Raji (cell line): ENCODE results near the gene NDUFV1.

Experiments used
- POLR2A ChIP-seq: IDR thresholded peaks from 2 replicates; pipeline ENCODE4 v1.6.1; 2011; ENCODE audit warnings: low read depth, low read length, control low read depth; ENCODE audit not compliant: insufficient read depth

NDUFV1 gene

GRCh38 chr11:67632982-67633755 is 26.4 kb downstream of the NDUFV1 start:
- TF ChIP-seq POLR2A, result no peak

GRCh38 chr11:67633758-67634365 is 27.1 kb downstream of the NDUFV1 start:
- TF ChIP-seq POLR2A, result no peak

GRCh38 chr11:67634366-67635230 is 27.9 kb downstream of the NDUFV1 start:
- no peak for TF ChIP-seq POLR2A

- no peak for TF ChIP-seq POLR2A
Observed at GRCh38 chr11:67635231-67635521, 28.4 kb downstream of the NDUFV1 start.

GRCh38 chr11:67636962-67637361 is 30.2 kb downstream of the NDUFV1 start:
- no peak for TF ChIP-seq POLR2A

GRCh38 chr11:67638535-67639437 is 32.0 kb downstream of the NDUFV1 start:
- no peak for TF ChIP-seq POLR2A

- no peak for TF ChIP-seq POLR2A
Observed at GRCh38 chr11:67639438-67639859, 32.7 kb downstream of the NDUFV1 start, which contains the start of gene TBX10. TBX10 (minus strand) TSS chr11:67639763; CDS start chr11:67639472, 291 bp downstream.

GRCh38 chr11:67640021-67640757 is 33.5 kb downstream of the NDUFV1 start:
- no peak for TF ChIP-seq POLR2A

- TF ChIP-seq POLR2A, result no peak
Observed at GRCh38 chr11:67640758-67641337, 34.1 kb downstream of the NDUFV1 start.

GRCh38 chr11:67641338-67642172 is 34.8 kb downstream of the NDUFV1 start:
- TF ChIP-seq POLR2A, result no peak

GRCh38 chr11:67642173-67643120 is 35.7 kb downstream of the NDUFV1 start:
- no peak for TF ChIP-seq POLR2A

GRCh38 chr11:67644042-67644441 is 37.3 kb downstream of the NDUFV1 start:
- no peak for TF ChIP-seq POLR2A
